PC-9 (cell line): Measurements from ENCODE around the gene GRN.

ENCODE experiments used
- CTCF ChIP-seq: fragments of 200-600 bp; sonication (generic); conservative IDR thresholded peaks from 2 replicates; pipeline ENCODE4 v1.6.1; 2017; ENCODE audit warnings: mixed run types, antibody characterized with exemption, mild to moderate bottlenecking, moderate library complexity
- EZH2 ChIP-seq: fragments of 200-600 bp; sonication (generic); IDR thresholded peaks from 2 replicates; pipeline ENCODE4 v1.8.0; 2017; ENCODE audit warnings: antibody characterized with exemption, low read depth

GRCh38 chr17:44380767-44381166 lies 35.7 kb downstream of the GRN start:
- TF ChIP-seq CTCF (no peak), EZH2 (no peak)
